AG04449 (cell line): ENCODE data around the gene EDIL3.

ENCODE experiments used
- CTCF ChIA-PET: fragments of 350-600 bp; formaldehyde crosslinking; extraction: SDS; loops from one replicate; lab custom pipeline; 2021; ENCODE audit warnings: antibody characterized with exemption; lab: Yijun Ruan, JAX
- POLR2A ChIA-PET: fragments of 400-600, 350-600 bp; formaldehyde crosslinking; extraction: SDS; loops from one replicate; lab custom pipeline; 2020; ENCODE audit warnings: antibody characterized with exemption, inconsistent platforms; lab: Yijun Ruan, JAX
- DNase-seq: peaks from one replicate; pipeline ENCODE4 v3.0.0-alpha.2; 2010; ENCODE audit warnings: low read depth, low spot score
- H3K4me3 ChIP-seq: 2 replicates; pipeline ENCODE4 v1.5.1; 2011; ENCODE audit warnings: low read depth, mild to moderate bottlenecking, control low read depth, low read length
- CTCF ChIP-seq: IDR thresholded peaks from one replicate; pipeline ENCODE4 v1.5.1; 2011; ENCODE audit warnings: mild to moderate bottlenecking, moderate library complexity, low read length, control low read depth, inconsistent platforms; ENCODE audit not compliant: insufficient read depth; ENCODE audit errors: missing control alignments

Gene EDIL3

GRCh38 chr5:84119252-84119651 lies 265.4 kb downstream of the EDIL3 start:
- ChIA-PET POLR2A (no interaction called here), CTCF (interaction anchor here (0.9 kb wide), 1 partner anchor 14 kb away, joined by 3 read pairs; no protein-coding TSS in a partner anchor)
- H3K4me3 ChIP-seq = no peak overlapping the region
- TF ChIP-seq CTCF = no peak
- DNase-seq = no peak

- POLR2A ChIA-PET = no interaction called here
Measured at GRCh38 chr5:84118551-84118950, 266.1 kb downstream of the EDIL3 start.

DNA sequence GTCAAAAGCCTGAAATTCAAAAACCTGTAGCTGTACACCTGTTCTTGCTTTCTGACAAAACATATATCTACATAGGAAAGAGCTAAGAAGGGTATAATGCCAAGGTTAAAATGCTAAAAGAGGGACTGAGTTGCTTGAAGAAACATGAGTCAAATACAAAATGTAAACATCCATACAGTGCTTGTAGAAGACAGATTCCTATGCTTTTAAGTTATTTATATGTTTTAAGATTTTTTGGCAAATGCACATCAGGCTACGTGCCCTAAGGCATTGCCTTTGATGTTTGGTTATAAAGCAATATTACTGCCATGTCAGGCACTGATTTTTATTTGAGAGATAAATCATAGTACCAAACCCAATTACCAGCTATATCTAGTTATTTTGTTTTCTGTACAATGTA lies 269.0 kb downstream of the EDIL3 start:
- no peak overlapping the region for H3K4me3 ChIP-seq
- POLR2A ChIA-PET = no interaction called here
- no peak for DNase-seq
- no peak for TF ChIP-seq CTCF
- CTCF ChIA-PET = interaction anchor here (2.0 to 3.6 kb wide), 3 partner anchors 27 to 394 kb away, joined by 5 to 9 read pairs (median 5); no protein-coding TSS in a partner anchor

More at GRCh38 chr5:84118551-84118950, 266.1 kb downstream of the EDIL3 start:
- CTCF ChIA-PET = interaction anchor here (0.6 to 0.9 kb wide), 2 partner anchors 9 to 15 kb away, joined by 3 read pairs; no protein-coding TSS in a partner anchor
- no peak overlapping the region for H3K4me3 ChIP-seq
- DNase-seq = no peak
- no peak for TF ChIP-seq CTCF

GRCh38 chr5:84113246-84114105 lies 271.2 kb downstream of the EDIL3 start:
- POLR2A ChIA-PET = no interaction called here
- no peak for DNase-seq

GRCh38 chr5:84092738-84093137 lies 291.9 kb downstream of the EDIL3 start:
- no peak for TF ChIP-seq CTCF
- ChIA-PET POLR2A (no interaction called here), CTCF (no interaction called here)
- H3K4me3 ChIP-seq = no peak overlapping the region
- no peak for DNase-seq

More at GRCh38 chr5:84113246-84114105, 271.2 kb downstream of the EDIL3 start:
- CTCF ChIA-PET = interaction anchor here (0.6 to 3.6 kb wide), 7 partner anchors 12 to 392 kb away, joined by 3 to 9 read pairs (median 4); no protein-coding TSS in a partner anchor
- TF ChIP-seq CTCF = no peak
- no peak overlapping the region for H3K4me3 ChIP-seq

- ChIA-PET POLR2A (no interaction called here), CTCF (no interaction called here)
- no peak for DNase-seq
Measured at GRCh38 chr5:84091127-84091799, 293.4 kb downstream of the EDIL3 start.

More at GRCh38 chr5:84091127-84091799, 293.4 kb downstream of the EDIL3 start:
- TF ChIP-seq CTCF = no peak
- no peak overlapping the region for H3K4me3 ChIP-seq
